Nephron (organoid): ENCODE measurements around the gene SEMA4G.

ENCODE experiments used
- H3K27ac Mint-ChIP-seq, 3 experiments: 2 replicates each; pipeline ENCODE4 v1.8.0; 2020; ENCODE audit warnings: mixed read lengths in 3 of 3, mild to moderate bottlenecking in 2 of 3, moderate library complexity in 1 of 3
- H3K27me3 Mint-ChIP-seq: 2 replicates; pipeline ENCODE4 v1.8.0; 2021; ENCODE audit warnings: low read depth, mild to moderate bottlenecking, moderate library complexity, mixed read lengths
- H3K36me3 Mint-ChIP-seq: 2 replicates; pipeline ENCODE4 v1.8.0; 2020; ENCODE audit warnings: low read depth, mixed read lengths
- H3K4me1 Mint-ChIP-seq: 2 replicates; pipeline ENCODE4 v1.8.0; 2020; ENCODE audit warnings: mixed read lengths
- H3K4me3 Mint-ChIP-seq, 3 experiments: 2 replicates each; pipeline ENCODE4 v1.8.0; 2020; ENCODE audit warnings: mild to moderate bottlenecking in 3 of 3, mixed read lengths in 3 of 3, moderate library complexity in 2 of 3
- H3K9me3 Mint-ChIP-seq: 2 replicates; pipeline ENCODE4 v1.8.0; 2020; ENCODE audit warnings: mixed read lengths
- CTCF ChIP-seq, 3 experiments: fragments of 200-600 bp; sonication (generic); IDR thresholded peaks; one replicate each; pipeline ENCODE4 v1.5.0; 2021; ENCODE audit warnings: antibody characterized with exemption in 3 of 3; ENCODE audit not compliant: unreplicated experiment in 3 of 3

Gene SEMA4G

GRCh38 chr10:100969187-100970075 lies at the start of gene SEMA4G:
Gene SEMA4G (plus strand): TSS chr10:100969504. CDS start chr10:100972913, 3,409 bp downstream.
- H3K4me1 Mint-ChIP-seq: peaks cover 25% of the 10 kb centered on the region
- H3K27me3 Mint-ChIP-seq: no peaks in the 10 kb centered on the region
- peak; percentile 67 to 77 (median 72) for TF ChIP-seq CTCF (IDR thresholded peaks at IDR 0.05; ENCODE audit: unreplicated experiment in 3 of 3)
- peak within 1 kb of the TSS; percentile 20 to 90 (median 70) for H3K27ac Mint-ChIP-seq
- H3K9me3 Mint-ChIP-seq: no peaks in the 10 kb centered on the region
- H3K36me3 Mint-ChIP-seq: peaks cover 8% of the 10 kb centered on the region
- H3K4me3 Mint-ChIP-seq: peak within 1 kb of the TSS; percentile 84 to 88 (median 86)

- H3K4me3 Mint-ChIP-seq: no peak overlapping the region
- H3K4me1 Mint-ChIP-seq: peaks cover 33% of the 10 kb centered on the region
- H3K27ac Mint-ChIP-seq: no peak overlapping the region
- TF ChIP-seq CTCF (IDR thresholded peaks at IDR 0.05; ENCODE audit: unreplicated experiment in 3 of 3): no peak
- H3K27me3 Mint-ChIP-seq: no peaks in the 10 kb centered on the region
- H3K9me3 Mint-ChIP-seq: no peaks in the 10 kb centered on the region
- peaks cover 74% of the 10 kb centered on the region for H3K36me3 Mint-ChIP-seq
These were observed 45.7 kb upstream of the SEMA4G start for GRCh38 chr10:100923580-100923979.

- Mint-ChIP-seq H3K36me3 (peaks cover 81% of the 10 kb centered on the region), H3K4me3 (no peak overlapping the region), H3K4me1 (peaks cover 40% of the 10 kb centered on the region), H3K27me3 (peaks cover under 1% of the 10 kb centered on the region), H3K9me3 (no peaks in the 10 kb centered on the region), H3K27ac (peak overlapping the region in 1 of 3 experiments; percentile 4)
- TF ChIP-seq CTCF (IDR thresholded peaks at IDR 0.05; ENCODE audit: unreplicated experiment in 3 of 3): no peak
These were observed 42.0 kb upstream of the SEMA4G start for GRCh38 chr10:100927266-100927665.

GRCh38 chr10:100928039-100928438 lies 41.3 kb upstream of the SEMA4G start:
- peaks cover 83% of the 10 kb centered on the region for H3K36me3 Mint-ChIP-seq
- H3K4me1 Mint-ChIP-seq: peaks cover 40% of the 10 kb centered on the region
- no peak overlapping the region for H3K4me3 Mint-ChIP-seq
- H3K9me3 Mint-ChIP-seq: no peaks in the 10 kb centered on the region
- peaks cover 4% of the 10 kb centered on the region for H3K27me3 Mint-ChIP-seq
- TF ChIP-seq CTCF (IDR thresholded peaks at IDR 0.05; ENCODE audit: unreplicated experiment in 3 of 3): no peak
- H3K27ac Mint-ChIP-seq: no peak overlapping the region

- Mint-ChIP-seq H3K4me3 (no peak overlapping the region), H3K27me3 (peaks cover 4% of the 10 kb centered on the region), H3K4me1 (peaks cover 20% of the 10 kb centered on the region), H3K36me3 (peaks cover 69% of the 10 kb centered on the region), H3K27ac (no peak overlapping the region), H3K9me3 (no peaks in the 10 kb centered on the region)
- TF ChIP-seq CTCF (IDR thresholded peaks at IDR 0.05; ENCODE audit: unreplicated experiment in 3 of 3): no peak
These were observed 38.9 kb upstream of the SEMA4G start for GRCh38 chr10:100930368-100930767.
